Activated T-cell treated with anti-CD3 and anti-CD28 coated beads, Interleukin-2, amount 50 U/mL, for 4 hours (primary cell): ENCODE measurements around the gene SDR39U1. TPM values are rescaled to one million over a fixed set of nuclear protein-coding genes. Genes with fewer than 3 reads are reported as not detected.
A peak's percentile ranks its signal among the peaks of the same experiment; 100 is the strongest.

Experiments used
- ATAC-seq, 2 donors: fragments of 200-7000 bp; cut with Tn5 transposase; one replicate each; pipeline ENCODE4 v1.10.0; 2021
- DNase-seq: peaks from one replicate; pipeline ENCODE4 v3.0.0-alpha.2; 2020
- H3K27me3 Mint-ChIP-seq: one replicate; pipeline ENCODE4 v1.8.0; 2021; ENCODE audit warnings: low read depth, mixed read lengths
- H3K36me3 Mint-ChIP-seq: one replicate; pipeline ENCODE4 v1.8.0; 2022; ENCODE audit warnings: mixed read lengths; ENCODE audit not compliant: insufficient read depth
- H3K4me1 Mint-ChIP-seq: one replicate; pipeline ENCODE4 v1.8.0; 2021; ENCODE audit warnings: low read depth, mixed read lengths
- H3K4me3 Mint-ChIP-seq: one replicate; pipeline ENCODE4 v1.8.0; 2021; ENCODE audit warnings: mild to moderate bottlenecking, moderate library complexity, mixed read lengths
- H3K9me3 Mint-ChIP-seq: one replicate; pipeline ENCODE4 v1.8.0; 2021; ENCODE audit warnings: mixed read lengths
- total RNA-seq, 3 donors: library from RNA; stranded (reverse); gene quantifications; one replicate each; pipeline ENCODE4 v1.2.1, GENCODE V29; 2021

The SDR39U1 gene
- total RNA-seq, 3 donors from 2014 or later, result 52.6 to 59.9 (median 59.4) TPM

DNA sequence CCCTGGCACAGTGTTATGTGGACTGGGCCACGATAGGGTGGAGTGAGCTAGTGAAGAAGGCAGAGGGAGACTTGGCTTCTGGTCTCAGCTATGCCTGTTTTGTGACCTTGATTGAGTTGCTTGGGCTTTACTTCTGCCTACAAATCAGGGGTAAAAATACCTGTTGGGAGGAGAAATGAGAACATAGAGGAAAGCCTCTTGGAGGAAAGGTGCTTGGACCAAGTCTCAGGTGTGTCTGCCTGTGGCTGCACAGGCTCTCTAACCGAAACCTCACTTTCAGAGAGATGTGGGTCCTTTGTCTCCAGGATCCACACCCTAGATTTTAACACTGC lies 4.9 kb downstream of the SDR39U1 start:
- DNase-seq (no peak), ATAC-seq (no peak)
- H3K4me1 Mint-ChIP-seq, result peaks cover 60% of the 10 kb centered on the region
- H3K36me3 Mint-ChIP-seq, result peaks cover 45% of the 10 kb centered on the region
- H3K27me3 Mint-ChIP-seq, result no peaks in the 10 kb centered on the region
- no peaks in the 10 kb centered on the region for H3K9me3 Mint-ChIP-seq
- no peak overlapping the region for H3K4me3 Mint-ChIP-seq

DNA sequence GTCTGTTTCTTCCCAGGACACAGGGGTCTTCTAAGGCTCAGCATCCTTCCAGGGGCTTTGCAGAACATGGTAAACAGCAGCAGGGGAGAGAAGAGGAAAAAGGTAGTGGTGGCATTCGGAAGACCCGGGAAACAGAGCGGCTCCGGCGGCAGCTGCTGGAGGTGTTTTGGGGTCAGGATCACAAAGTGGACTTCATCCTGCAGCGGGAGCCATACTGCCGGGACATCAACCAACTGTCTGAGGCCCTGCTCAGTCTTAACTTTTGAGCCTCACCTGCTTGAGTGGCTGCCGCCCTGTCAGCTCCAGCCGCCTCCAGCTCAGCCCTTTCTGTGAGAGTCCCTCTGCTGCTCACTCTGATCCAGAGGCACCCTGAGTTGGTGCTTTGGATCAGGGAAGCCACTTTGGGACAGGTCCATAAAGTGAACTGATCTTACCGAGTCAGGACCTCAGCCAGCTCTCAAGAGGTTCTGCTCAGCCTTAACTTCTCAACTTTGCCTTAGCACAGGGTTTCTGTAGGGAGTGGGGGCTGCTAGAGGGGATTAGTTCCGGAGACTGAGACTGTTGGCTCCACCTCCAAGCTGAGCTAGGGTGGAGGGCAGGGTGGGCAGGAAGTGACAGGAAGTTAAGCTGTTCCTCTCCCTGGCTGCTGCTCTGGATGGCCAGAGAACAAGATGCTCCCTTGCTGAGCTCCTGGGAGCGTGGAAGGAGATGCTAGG lies 5.4 kb downstream of the SDR39U1 start:
- DNase-seq (no peak), ATAC-seq (no peak)
- H3K4me3 Mint-ChIP-seq, result no peak overlapping the region
- H3K27me3 Mint-ChIP-seq, result no peaks in the 10 kb centered on the region
- H3K36me3 Mint-ChIP-seq, result peaks cover 45% of the 10 kb centered on the region
- no peaks in the 10 kb centered on the region for H3K9me3 Mint-ChIP-seq
- H3K4me1 Mint-ChIP-seq, result peaks cover 57% of the 10 kb centered on the region

DNA sequence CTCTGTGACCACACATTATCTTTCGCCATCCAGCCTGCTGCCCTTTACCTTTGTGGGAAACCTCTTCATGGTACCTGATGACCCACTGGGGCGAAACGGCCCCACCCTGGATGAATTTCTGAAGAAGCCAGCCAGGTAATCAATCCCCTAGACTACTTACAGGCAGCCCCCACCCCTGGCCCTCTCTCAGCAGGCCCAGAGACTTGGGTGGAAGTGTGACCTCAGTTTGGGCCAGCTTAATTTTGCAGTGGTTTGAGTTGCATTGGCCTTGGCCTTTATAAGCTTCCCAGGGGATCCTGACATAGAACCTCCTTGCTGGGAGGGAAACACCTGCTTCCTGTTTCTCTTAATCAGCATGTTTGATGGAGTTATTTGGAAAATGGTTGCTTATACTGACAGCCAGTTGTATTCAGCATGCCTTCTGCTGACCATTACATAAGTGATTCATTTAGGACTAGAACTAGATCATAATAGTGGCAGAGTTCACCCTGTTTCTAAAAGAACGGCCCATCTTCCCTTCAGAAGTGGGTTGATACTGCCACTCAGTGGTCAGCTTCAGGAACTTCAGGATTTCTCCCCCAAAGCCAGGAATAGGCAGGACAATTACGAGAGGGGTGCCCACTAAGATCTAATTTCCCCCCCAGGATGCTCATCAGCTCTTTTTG lies 6.1 kb downstream of the SDR39U1 start:
- no peaks in the 10 kb centered on the region for H3K27me3 Mint-ChIP-seq
- DNase-seq (peak; percentile 35), ATAC-seq (peak; percentile 45 to 55)
- peaks cover 56% of the 10 kb centered on the region for H3K4me1 Mint-ChIP-seq
- H3K36me3 Mint-ChIP-seq, result peaks cover 48% of the 10 kb centered on the region
- H3K4me3 Mint-ChIP-seq, result no peak overlapping the region
- H3K9me3 Mint-ChIP-seq, result no peaks in the 10 kb centered on the region

DNA sequence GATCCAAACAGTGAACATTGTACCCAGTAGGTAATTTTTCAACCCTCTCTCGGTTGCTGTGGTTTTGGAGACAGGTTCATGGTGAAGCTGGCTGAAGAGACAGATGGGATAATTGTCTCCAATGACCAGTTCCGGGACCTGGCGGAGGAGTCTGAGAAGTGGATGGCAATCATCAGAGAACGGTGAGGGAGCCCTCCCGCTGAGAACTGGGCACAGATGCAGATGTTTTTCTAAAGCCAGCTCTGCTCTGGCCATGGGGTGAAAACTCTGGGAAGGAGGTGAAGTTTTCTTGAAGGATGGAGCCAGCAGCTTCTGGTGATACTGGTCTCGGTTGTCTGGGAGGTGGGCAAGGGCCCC lies 6.6 kb downstream of the SDR39U1 start:
- ATAC-seq (no peak), DNase-seq (no peak)
- Mint-ChIP-seq H3K4me3 (no peak overlapping the region), H3K9me3 (no peaks in the 10 kb centered on the region), H3K4me1 (peaks cover 57% of the 10 kb centered on the region), H3K27me3 (no peaks in the 10 kb centered on the region), H3K36me3 (peaks cover 46% of the 10 kb centered on the region)

DNA sequence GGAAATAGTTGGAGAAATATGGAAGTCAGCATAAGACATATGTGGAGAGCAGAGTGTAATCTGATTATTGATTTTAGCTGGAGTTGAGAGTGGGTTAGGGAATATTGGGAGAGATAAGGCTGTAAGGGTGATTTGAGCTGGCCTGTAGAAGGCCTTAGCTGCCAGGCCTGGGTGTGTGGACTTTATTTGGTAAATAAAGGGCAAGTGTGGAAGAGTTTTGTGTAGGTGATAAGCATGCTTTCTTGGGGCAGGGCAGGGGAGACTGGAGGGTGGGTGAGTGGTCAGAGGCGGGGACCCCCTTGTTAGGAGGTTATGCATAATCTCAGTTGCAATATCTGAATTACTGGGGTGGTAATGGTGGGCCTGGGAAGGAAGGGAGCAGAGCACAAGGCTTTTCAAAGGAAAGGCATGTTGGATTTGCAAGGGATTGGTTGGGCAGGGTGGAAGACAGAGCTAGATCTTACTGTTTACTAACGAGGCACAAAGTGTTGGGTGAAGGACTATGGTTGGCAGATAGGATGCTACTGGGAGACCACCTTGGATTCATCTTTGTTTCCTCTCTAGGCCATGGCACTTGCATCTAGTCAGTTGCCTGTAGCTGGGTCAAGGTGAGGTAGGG lies 7.3 kb downstream of the SDR39U1 start:
- DNase-seq, result no peak
- Mint-ChIP-seq H3K9me3 (no peaks in the 10 kb centered on the region), H3K4me3 (no peak overlapping the region)

DNA sequence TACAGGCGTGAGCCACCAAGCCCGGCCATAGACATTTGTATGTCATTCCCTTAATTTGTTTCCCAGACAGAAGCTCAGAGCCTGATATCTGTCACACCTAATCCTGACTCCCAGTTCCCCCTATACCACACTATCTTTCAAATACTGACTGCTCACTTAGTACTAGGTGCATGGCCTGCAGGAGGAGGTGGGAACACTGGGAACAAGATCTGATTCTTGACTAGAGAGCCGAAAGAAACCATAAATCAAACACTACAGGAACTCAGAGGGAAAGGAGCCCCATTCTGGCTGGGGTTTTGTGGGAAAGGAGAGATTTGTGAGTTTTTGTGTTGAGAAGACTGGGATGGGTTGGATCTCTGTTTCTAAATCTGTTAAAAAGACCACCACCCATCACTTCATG lies 7.9 kb downstream of the SDR39U1 start:
- DNase-seq (no peak), ATAC-seq (no peak)
- Mint-ChIP-seq H3K27me3 (no peaks in the 10 kb centered on the region), H3K36me3 (peaks cover 40% of the 10 kb centered on the region), H3K4me1 (peaks cover 54% of the 10 kb centered on the region), H3K4me3 (no peak overlapping the region), H3K9me3 (no peaks in the 10 kb centered on the region)

More for the DNA sequence above, 7.3 kb downstream of the SDR39U1 start:
- no peak for ATAC-seq
- Mint-ChIP-seq H3K27me3 (no peaks in the 10 kb centered on the region), H3K36me3 (peaks cover 40% of the 10 kb centered on the region), H3K4me1 (peaks cover 55% of the 10 kb centered on the region)

DNA sequence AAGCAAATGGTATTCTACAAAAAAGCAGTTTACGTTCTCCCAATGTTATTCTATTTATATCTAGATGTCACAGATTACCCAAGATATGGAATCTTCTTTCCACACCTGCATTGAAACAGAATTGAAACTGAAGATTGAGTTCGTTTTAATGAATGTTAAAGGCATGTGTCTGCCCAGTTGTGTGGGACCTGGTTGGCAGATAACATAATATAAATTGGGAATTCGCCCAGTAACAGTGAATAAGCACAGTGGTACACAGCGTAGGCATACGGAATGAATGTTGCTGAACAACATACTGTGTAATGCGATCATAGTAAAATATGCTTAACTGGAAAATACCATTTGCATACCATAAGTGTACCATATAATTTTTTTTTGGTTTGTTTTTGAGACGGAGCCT lies 8.5 kb downstream of the SDR39U1 start:
- Mint-ChIP-seq H3K4me3 (no peak overlapping the region), H3K27me3 (no peaks in the 10 kb centered on the region), H3K4me1 (peaks cover 53% of the 10 kb centered on the region), H3K9me3 (no peaks in the 10 kb centered on the region), H3K36me3 (peaks cover 40% of the 10 kb centered on the region)
- DNase-seq (no peak), ATAC-seq (no peak)

- H3K4me1 Mint-ChIP-seq, result peaks cover 45% of the 10 kb centered on the region
- H3K9me3 Mint-ChIP-seq, result no peaks in the 10 kb centered on the region
- H3K27me3 Mint-ChIP-seq, result no peaks in the 10 kb centered on the region
- H3K4me3 Mint-ChIP-seq, result no peak overlapping the region
- ATAC-seq (no peak), DNase-seq (no peak)
- H3K36me3 Mint-ChIP-seq, result peaks cover 32% of the 10 kb centered on the region
These were observed 10.1 kb downstream of the SDR39U1 start for GRCh38 chr14:24432259-24433131.

DNA sequence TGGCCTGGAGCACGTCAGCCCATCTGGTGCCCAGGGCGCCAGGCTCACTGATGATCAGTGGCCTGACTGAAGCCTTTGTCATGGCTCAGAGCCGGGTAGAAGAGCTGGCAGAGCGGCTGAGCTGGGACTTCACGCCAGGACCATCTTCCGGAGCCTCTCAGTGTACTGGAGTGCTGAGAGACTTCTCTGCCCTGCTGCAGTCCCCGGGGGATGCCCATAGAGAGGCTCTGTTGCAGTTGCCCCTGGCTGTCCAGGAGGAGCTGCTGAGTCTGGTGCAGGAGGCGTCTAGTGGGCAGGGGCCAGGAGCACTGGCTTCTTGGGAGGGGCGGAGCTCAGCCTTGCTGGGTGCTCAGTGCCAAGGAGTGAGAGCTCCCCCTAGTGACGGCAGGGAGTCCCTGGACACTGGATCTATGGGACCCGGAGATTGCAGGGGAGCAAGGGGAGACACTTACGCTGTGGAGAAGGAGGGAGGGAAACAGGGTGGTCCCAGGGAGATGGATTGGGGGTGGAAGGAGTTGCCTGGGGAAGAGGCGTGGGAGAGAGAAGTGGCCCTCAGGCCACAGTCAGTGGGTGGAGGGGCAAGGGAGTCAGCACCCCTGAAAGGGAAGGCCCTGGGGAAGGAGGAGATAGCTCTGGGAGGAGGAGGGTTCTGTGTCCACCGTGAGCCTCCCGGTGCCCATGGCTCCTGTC lies 10.9 kb downstream of the SDR39U1 start:
- ATAC-seq (peak; percentile 51 to 57), DNase-seq (peak; percentile 88)
- Mint-ChIP-seq H3K36me3 (peaks cover 26% of the 10 kb centered on the region), H3K9me3 (no peaks in the 10 kb centered on the region), H3K4me1 (peaks cover 44% of the 10 kb centered on the region), H3K4me3 (peak overlapping the region; percentile 91), H3K27me3 (no peaks in the 10 kb centered on the region)

GRCh38 chr14:24430682-24431568 lies 11.7 kb downstream of the SDR39U1 start:
- H3K36me3 Mint-ChIP-seq, result peaks cover 22% of the 10 kb centered on the region
- H3K4me3 Mint-ChIP-seq, result peak overlapping the region; percentile 91
- no peaks in the 10 kb centered on the region for H3K27me3 Mint-ChIP-seq
- ATAC-seq (peak; percentile 44 to 65), DNase-seq (peak; percentile 40)
- no peaks in the 10 kb centered on the region for H3K9me3 Mint-ChIP-seq
- peaks cover 45% of the 10 kb centered on the region for H3K4me1 Mint-ChIP-seq

DNA sequence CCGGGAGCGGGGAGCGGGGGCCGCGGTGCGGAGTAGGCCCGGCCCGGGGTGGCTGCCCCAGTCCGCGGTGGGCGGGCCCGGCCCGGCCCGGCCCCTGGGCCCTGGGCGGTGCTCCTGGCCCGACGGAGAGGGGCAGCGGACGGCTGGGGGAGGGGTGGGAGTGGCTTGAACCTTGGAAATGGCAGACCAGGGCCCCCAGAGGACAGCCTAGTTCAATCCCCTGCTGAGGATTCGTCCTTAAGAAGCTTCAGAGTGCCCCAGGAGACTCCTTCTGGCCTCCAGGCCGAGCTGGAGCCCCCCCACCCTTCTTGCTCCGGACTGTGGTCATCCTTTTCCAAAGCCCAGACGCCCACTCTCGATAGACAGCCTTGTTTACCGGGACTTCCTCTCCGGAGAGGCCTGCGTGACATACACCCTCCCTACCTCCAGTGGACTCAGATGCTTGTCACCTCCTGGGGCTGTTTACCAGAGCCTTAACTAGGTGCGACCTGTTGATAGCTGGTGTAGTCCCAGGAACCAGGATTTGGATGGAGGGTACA lies 12.4 kb downstream of the SDR39U1 start:
- DNase-seq (no peak), ATAC-seq (peak; percentile 62 to 63)
- Mint-ChIP-seq H3K27me3 (no peaks in the 10 kb centered on the region), H3K4me1 (peaks cover 49% of the 10 kb centered on the region), H3K4me3 (peak overlapping the region; percentile 91), H3K9me3 (no peaks in the 10 kb centered on the region), H3K36me3 (peaks cover 17% of the 10 kb centered on the region)

GRCh38 chr14:24429395-24430142 lies 13.0 kb downstream of the SDR39U1 start, which contains the start of the genes CBLN3 and KHNYN:
CBLN3 (minus strand) TSS chr14:24429668; CDS start chr14:24429054, 614 bp downstream.
KHNYN (plus strand) TSS chr14:24429954; CDS start chr14:24430731, 777 bp downstream.
- Mint-ChIP-seq H3K27me3 (no peaks in the 10 kb centered on the region), H3K36me3 (peaks cover 17% of the 10 kb centered on the region), H3K4me1 (peaks cover 50% of the 10 kb centered on the region), H3K4me3 (peak within 1 kb of the TSS; percentile 91), H3K9me3 (no peaks in the 10 kb centered on the region)
- ATAC-seq (peak; percentile 86 to 87), DNase-seq (peak; percentile 83)
